Esophagus squamous epithelium (tissue), 4 donors: ENCODE results near the gene TSEN34.

ENCODE experiments used
- POLR2A ChIP-seq, 4 donors: fragments of 450-650 bp; IDR thresholded peaks; one replicate each; pipeline ENCODE4 v1.6.1; 2017; ENCODE audit warnings: antibody characterized with exemption in 4 of 4, mild to moderate bottlenecking in 4 of 4, moderate library complexity in 3 of 4
- TF ChIP-seq, protein P1 (sequence below), 6 experiments: fragments of 450-650 bp in 4 of 6; fragments of 200-600 bp in 2 of 6; sonication (generic) in 2 of 6; IDR thresholded peaks; one replicate each; pipeline ENCODE4 v1.5.1; 2016 to 2019; ENCODE audit warnings: antibody characterized with exemption in 6 of 6, mild to moderate bottlenecking in 4 of 6, moderate library complexity in 4 of 6

DNA sequence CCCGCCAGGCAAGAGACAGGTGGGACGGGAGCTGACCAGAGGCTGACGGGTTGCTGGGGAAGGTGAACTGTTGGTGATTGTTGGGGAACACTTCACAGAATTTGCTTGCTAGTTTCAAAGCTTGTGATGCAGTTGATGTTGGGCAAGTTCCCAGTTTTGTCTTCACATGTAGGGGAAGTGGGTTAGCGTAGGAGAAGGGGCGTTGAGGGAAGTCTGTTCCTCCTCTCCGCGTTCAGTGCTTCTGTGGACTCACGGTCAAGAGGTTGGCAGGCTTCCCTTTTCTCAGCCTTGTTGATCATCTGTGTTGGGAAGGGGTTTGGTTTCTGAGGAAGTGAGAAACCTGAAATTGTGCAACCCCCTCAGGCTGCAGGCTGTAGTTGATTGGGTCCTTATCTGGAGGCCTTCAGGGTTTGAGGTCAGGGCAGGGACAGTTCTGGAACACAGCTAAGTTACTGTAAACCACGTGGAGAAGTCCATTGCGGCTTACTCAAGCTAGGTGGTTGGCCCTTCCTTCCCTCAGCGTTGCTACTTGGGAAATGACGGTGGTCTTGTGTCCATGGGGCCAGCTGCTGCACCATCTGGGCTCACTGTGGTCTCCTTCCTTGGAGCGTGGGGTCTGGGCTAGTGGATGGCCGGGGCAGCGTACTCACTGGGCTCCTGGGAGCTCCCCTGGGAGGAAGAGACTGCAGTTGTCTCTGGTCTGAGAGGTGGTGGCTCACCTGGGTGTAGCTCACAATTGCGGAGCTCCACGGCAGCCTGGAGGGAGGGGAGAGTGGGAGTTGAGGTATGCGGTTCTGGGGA lies 17.1 kb downstream of the TSEN34 start:
- peak in 2 of 4 donors; percentile 15 to 26 for TF ChIP-seq POLR2A (IDR thresholded peaks at IDR 0.05)
- TF ChIP-seq, protein P1, sequence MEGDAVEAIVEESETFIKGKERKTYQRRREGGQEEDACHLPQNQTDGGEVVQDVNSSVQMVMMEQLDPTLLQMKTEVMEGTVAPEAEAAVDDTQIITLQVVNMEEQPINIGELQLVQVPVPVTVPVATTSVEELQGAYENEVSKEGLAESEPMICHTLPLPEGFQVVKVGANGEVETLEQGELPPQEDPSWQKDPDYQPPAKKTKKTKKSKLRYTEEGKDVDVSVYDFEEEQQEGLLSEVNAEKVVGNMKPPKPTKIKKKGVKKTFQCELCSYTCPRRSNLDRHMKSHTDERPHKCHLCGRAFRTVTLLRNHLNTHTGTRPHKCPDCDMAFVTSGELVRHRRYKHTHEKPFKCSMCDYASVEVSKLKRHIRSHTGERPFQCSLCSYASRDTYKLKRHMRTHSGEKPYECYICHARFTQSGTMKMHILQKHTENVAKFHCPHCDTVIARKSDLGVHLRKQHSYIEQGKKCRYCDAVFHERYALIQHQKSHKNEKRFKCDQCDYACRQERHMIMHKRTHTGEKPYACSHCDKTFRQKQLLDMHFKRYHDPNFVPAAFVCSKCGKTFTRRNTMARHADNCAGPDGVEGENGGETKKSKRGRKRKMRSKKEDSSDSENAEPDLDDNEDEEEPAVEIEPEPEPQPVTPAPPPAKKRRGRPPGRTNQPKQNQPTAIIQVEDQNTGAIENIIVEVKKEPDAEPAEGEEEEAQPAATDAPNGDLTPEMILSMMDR (IDR thresholded peaks at IDR 0.05) = no peak
